Activated CD8-positive, alpha-beta memory T cell treated with anti-CD3 and anti-CD28 coated beads for 4 hours (primary cell): ENCODE measurements around the gene RBM12.

Source experiments
- DNase-seq, 2 donors: peaks; one replicate each; pipeline ENCODE4 v3.0.0-alpha.2; 2020; ENCODE audit warnings: low read depth in 2 of 2

Gene RBM12

GRCh38 chr20:35600176-35600992 is 64.3 kb downstream of the RBM12 start:
- DNase-seq, result no peak

- DNase-seq, result no peak
These were observed 65.0 kb downstream of the RBM12 start for GRCh38 chr20:35599776-35600120.
